CD14-positive monocyte (primary cell): ENCODE measurements around the gene SLC6A12. TPM values are rescaled to one million over a fixed set of nuclear protein-coding genes. Genes with fewer than 3 reads are reported as not detected.

Experiments
- DNase-seq, 3 donors: peaks; one replicate each; pipeline ENCODE4 v3.0.0-alpha.2; 2011 to 2022
- H2AFZ ChIP-seq: 2 replicates; pipeline ENCODE4 v1.6.0; 2012; ENCODE audit warnings: mild to moderate bottlenecking, low read depth, low read length, inconsistent platforms; ENCODE audit not compliant: insufficient read depth, poor library complexity, severe bottlenecking
- H3K27ac ChIP-seq, 2 donors: 1 replicate in 1 of 2; 2 replicates in 1 of 2; pipeline ENCODE4 v1.5.1; 2012 to 2013; ENCODE audit warnings: low read length in 2 of 2, control low read depth in 1 of 2, inconsistent platforms in 1 of 2, low read depth in 1 of 2, mild to moderate bottlenecking in 1 of 2
- H3K27me3 ChIP-seq, 2 donors: one replicate each; pipeline versions ENCODE4 v1.6.0 to v1.6.1; 2011 to 2013; ENCODE audit warnings: low read length in 2 of 2; ENCODE audit not compliant: control insufficient read depth in 2 of 2, insufficient read depth in 2 of 2
- H3K36me3 ChIP-seq, 2 donors: replicated peaks in 1 of 2; 1 replicate in 1 of 2; 2 replicates in 1 of 2; pipeline versions ENCODE4 v1.5.1 to v1.6.1; 2012 to 2013; ENCODE audit warnings: low read length in 2 of 2, control low read depth in 1 of 2, inconsistent platforms in 1 of 2, mild to moderate bottlenecking in 1 of 2; ENCODE audit not compliant: insufficient read depth in 2 of 2, control insufficient read depth in 1 of 2
- H3K4me1 ChIP-seq, 2 donors: 1 replicate in 1 of 2; 2 replicates in 1 of 2; pipeline versions ENCODE4 v1.5.1 to v1.6.1; 2012 to 2013; ENCODE audit warnings: low read length in 2 of 2, control low read depth in 1 of 2, inconsistent platforms in 1 of 2, mild to moderate bottlenecking in 1 of 2, moderate library complexity in 1 of 2; ENCODE audit not compliant: insufficient read depth in 2 of 2, control insufficient read depth in 1 of 2
- H3K4me2 ChIP-seq: replicated peaks from 2 replicates; pipeline ENCODE3; 2012; ENCODE audit warnings: low read length, moderate library complexity, mild to moderate bottlenecking; ENCODE audit not compliant: poor library complexity, severe bottlenecking; ENCODE audit errors: extremely low read depth
- H3K4me3 ChIP-seq, 3 experiments: fragments of 200-600 bp in 1 of 3; sonication (generic) in 1 of 3; replicated peaks in 1 of 3; 1 replicate in 2 of 3; 2 replicates in 1 of 3; pipeline ENCODE4 v1.5.1; 2011 to 2013; ENCODE audit warnings: low read length in 3 of 3, mild to moderate bottlenecking in 3 of 3, control low read depth in 2 of 3, low read depth in 2 of 3, inconsistent platforms in 1 of 3, moderate library complexity in 1 of 3
- H3K79me2 ChIP-seq: 2 replicates; pipeline ENCODE4 v1.6.0; 2012; ENCODE audit warnings: mild to moderate bottlenecking, control low read depth, inconsistent platforms, low read length, moderate library complexity; ENCODE audit not compliant: insufficient read depth
- H3K9ac ChIP-seq: 2 replicates; pipeline ENCODE4 v1.6.0; 2017; ENCODE audit warnings: low read length, mild to moderate bottlenecking; ENCODE audit not compliant: insufficient read depth, poor library complexity, severe bottlenecking
- H3K9me3 ChIP-seq, 2 donors: replicated peaks in 1 of 2; 1 replicate in 1 of 2; 2 replicates in 1 of 2; pipeline versions ENCODE4 v1.5.1 to v1.6.1; 2012 to 2013; ENCODE audit warnings: low read length in 2 of 2, control low read depth in 1 of 2; ENCODE audit not compliant: control insufficient read depth in 1 of 2, insufficient read depth in 1 of 2
- H4K20me1 ChIP-seq: 2 replicates; pipeline ENCODE4 v1.6.0; 2012; ENCODE audit warnings: mild to moderate bottlenecking, low read length, control low read depth, moderate library complexity; ENCODE audit not compliant: insufficient read depth
- H3K27ac Mint-ChIP-seq, 7 donors: one replicate each; pipeline ENCODE4 v1.8.0; 2020; ENCODE audit warnings: mild to moderate bottlenecking in 7 of 7, mixed read lengths in 7 of 7, moderate library complexity in 6 of 7, inconsistent platforms in 2 of 7
- H3K27me3 Mint-ChIP-seq, 3 donors: one replicate each; pipeline ENCODE4 v1.8.0; 2021 to 2022; ENCODE audit warnings: low read depth in 3 of 3, mild to moderate bottlenecking in 3 of 3, mixed read lengths in 3 of 3, moderate library complexity in 3 of 3, inconsistent platforms in 1 of 3
- H3K36me3 Mint-ChIP-seq, 2 donors: one replicate each; pipeline ENCODE4 v1.8.0; 2020; ENCODE audit warnings: mixed read lengths in 2 of 2, inconsistent platforms in 1 of 2, mild to moderate bottlenecking in 1 of 2
- H3K4me1 Mint-ChIP-seq: one replicate; pipeline ENCODE4 v1.8.0; 2020; ENCODE audit warnings: mild to moderate bottlenecking, mixed read lengths
- H3K4me3 Mint-ChIP-seq, 2 donors: one replicate each; pipeline ENCODE4 v1.8.0; 2020; ENCODE audit warnings: mild to moderate bottlenecking in 2 of 2, mixed read lengths in 2 of 2, moderate library complexity in 1 of 2
- H3K9me3 Mint-ChIP-seq, 7 donors: one replicate each; pipeline ENCODE4 v1.8.0; 2020 to 2022; ENCODE audit warnings: mixed read lengths in 7 of 7, mild to moderate bottlenecking in 6 of 7, moderate library complexity in 6 of 7, inconsistent platforms in 2 of 7
- WGBS: methylation state at CpG from one replicate; pipeline ENCODE4 v1.1.5; 2013; ENCODE audit warnings: missing lambda C conversion rate; ENCODE audit not compliant: insufficient coverage; 5-methylcytosine and 5-hydroxymethylcytosine counted together
- intact Hi-C, 2 donors: fragments of 100-400 bp; cut with micrococcal nuclease; formaldehyde crosslinking; loops; one replicate each; pipeline versions ENCODE4 v1.15.0 to v1.15.1; 2023
- polyA plus RNA-seq, 3 donors: library from polyadenylated mRNA; depleted of rRNA in 1 of 3; unstranded in 2 of 3; stranded (reverse) in 1 of 3; fragments of 300-500 nt in 2 of 3; fragments of >200 nt in 1 of 3; fragmentation: Illumina TruSeq in 2 of 3; gene quantifications; 1 replicate in 2 of 3; 2 replicates in 1 of 3; pipeline ENCODE4 v1.2.3, GENCODE V29; 2012 to 2021
- TF ChIP-seq, protein P1 (sequence below): fragments of 200-600 bp; IDR thresholded peaks from one replicate; pipeline ENCODE4 v1.8.0; 2022; ENCODE audit warnings: antibody characterized with exemption, mild to moderate bottlenecking

Gene SLC6A12
- polyA plus RNA-seq, 3 donors: 5.7 to 8.3 (median 8.0) TPM

DNA sequence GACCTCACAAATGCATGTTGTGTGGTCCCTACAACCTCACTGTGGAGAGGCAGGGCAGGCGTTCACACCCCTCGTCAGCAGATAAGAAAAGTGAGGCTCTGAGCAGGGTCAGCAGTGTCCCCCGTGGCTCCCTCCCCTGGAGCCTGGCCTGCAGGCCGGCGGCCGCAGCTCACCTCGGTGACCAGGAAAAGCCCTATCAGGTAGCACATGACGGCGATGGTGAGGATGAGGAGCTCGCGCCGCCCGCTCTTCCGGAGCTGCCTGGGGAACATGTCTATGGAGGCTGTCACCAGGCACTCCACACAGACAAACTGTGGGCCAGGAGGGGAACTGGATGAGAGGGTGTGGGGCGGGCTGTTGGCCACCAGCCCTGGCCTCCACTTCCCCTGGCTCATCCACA lies 18.0 kb downstream of the SLC6A12 start:
- no peaks in the 10 kb centered on the region for H3K36me3 ChIP-seq
- Mint-ChIP-seq H3K27me3 (peaks cover 15 to 28% (median 21%) of the 10 kb centered on the region in 3 donors), H3K4me3 (no peak overlapping the region), H3K4me1 (peaks cover 3% of the 10 kb centered on the region), H3K27ac (no peak overlapping the region), H3K9me3 (peaks cover 0 to 3% (median 0%) of the 10 kb centered on the region in 7 donors), H3K36me3 (peaks cover under 1 to 20% of the 10 kb centered on the region in 2 donors)
- no peak overlapping the region for H3K27ac ChIP-seq
- no peak overlapping the region for H2AFZ ChIP-seq
- H3K9ac ChIP-seq: no peak overlapping the region
- intact Hi-C loops: no loop called here
- DNase-seq: no peak
- WGBS: 93% methylated on average over 7 of the region's 15 CpGs
- H3K4me1 ChIP-seq: no peaks in the 10 kb centered on the region
- no peak overlapping the region for H3K4me2 ChIP-seq
- H4K20me1 ChIP-seq: no peaks in the 10 kb centered on the region
- no peaks in the 10 kb centered on the region for H3K79me2 ChIP-seq
- TF ChIP-seq, protein P1, sequence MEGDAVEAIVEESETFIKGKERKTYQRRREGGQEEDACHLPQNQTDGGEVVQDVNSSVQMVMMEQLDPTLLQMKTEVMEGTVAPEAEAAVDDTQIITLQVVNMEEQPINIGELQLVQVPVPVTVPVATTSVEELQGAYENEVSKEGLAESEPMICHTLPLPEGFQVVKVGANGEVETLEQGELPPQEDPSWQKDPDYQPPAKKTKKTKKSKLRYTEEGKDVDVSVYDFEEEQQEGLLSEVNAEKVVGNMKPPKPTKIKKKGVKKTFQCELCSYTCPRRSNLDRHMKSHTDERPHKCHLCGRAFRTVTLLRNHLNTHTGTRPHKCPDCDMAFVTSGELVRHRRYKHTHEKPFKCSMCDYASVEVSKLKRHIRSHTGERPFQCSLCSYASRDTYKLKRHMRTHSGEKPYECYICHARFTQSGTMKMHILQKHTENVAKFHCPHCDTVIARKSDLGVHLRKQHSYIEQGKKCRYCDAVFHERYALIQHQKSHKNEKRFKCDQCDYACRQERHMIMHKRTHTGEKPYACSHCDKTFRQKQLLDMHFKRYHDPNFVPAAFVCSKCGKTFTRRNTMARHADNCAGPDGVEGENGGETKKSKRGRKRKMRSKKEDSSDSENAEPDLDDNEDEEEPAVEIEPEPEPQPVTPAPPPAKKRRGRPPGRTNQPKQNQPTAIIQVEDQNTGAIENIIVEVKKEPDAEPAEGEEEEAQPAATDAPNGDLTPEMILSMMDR: no peak
- H3K9me3 ChIP-seq: no peaks in the 10 kb centered on the region
- H3K4me3 ChIP-seq: no peak overlapping the region
- peaks cover 0 to 2% of the 10 kb centered on the region in 2 donors for H3K27me3 ChIP-seq

GRCh38 chr12:195156-195555 lies 18.8 kb downstream of the SLC6A12 start:
- no peaks in the 10 kb centered on the region for H3K36me3 ChIP-seq
- peaks cover 13 to 25% (median 24%) of the 10 kb centered on the region in 3 donors for H3K27me3 Mint-ChIP-seq
- H3K9me3 ChIP-seq: no peaks in the 10 kb centered on the region
- H4K20me1 ChIP-seq: no peaks in the 10 kb centered on the region
- no peak overlapping the region for H2AFZ ChIP-seq
- H3K4me1 Mint-ChIP-seq: peaks cover 3% of the 10 kb centered on the region
- intact Hi-C loops: no loop called here
- peaks cover 0 to 3% (median 0%) of the 10 kb centered on the region in 7 donors for H3K9me3 Mint-ChIP-seq
- H3K27ac ChIP-seq: no peak overlapping the region
- peaks cover 0 to 15% of the 10 kb centered on the region in 2 donors for H3K36me3 Mint-ChIP-seq
- H3K79me2 ChIP-seq: no peaks in the 10 kb centered on the region
- no peak overlapping the region for H3K4me3 Mint-ChIP-seq
- WGBS: 94% methylated on average over 5 of the region's 5 CpGs
- no peak for DNase-seq
- H3K4me1 ChIP-seq: no peaks in the 10 kb centered on the region
- H3K27me3 ChIP-seq: no peaks in the 10 kb centered on the region
- TF ChIP-seq, protein P1: no peak
- no peak overlapping the region for H3K9ac ChIP-seq
- peak overlapping the region in 2 of 7 donors; percentile 2 to 58 for H3K27ac Mint-ChIP-seq
- H3K4me2 ChIP-seq: no peak overlapping the region
- no peak overlapping the region for H3K4me3 ChIP-seq
